HG03064 (cell line): ENCODE results near the gene PLPP1.
A peak's percentile ranks its signal among the peaks of the same experiment; 100 is the strongest.
"Not testable (repeated sequence)": the region's sequence is repeated elsewhere in the genome, so short reads cannot be mapped to it uniquely, and the experiment has no call there.

Experiments
- ATAC-seq: cut with Tn5 transposase; IDR thresholded peaks from one replicate; pipeline ENCODE4 v1.9.1; 2021; ENCODE audit warnings: low read depth; ENCODE audit not compliant: unreplicated experiment

The PLPP1 gene

DNA sequence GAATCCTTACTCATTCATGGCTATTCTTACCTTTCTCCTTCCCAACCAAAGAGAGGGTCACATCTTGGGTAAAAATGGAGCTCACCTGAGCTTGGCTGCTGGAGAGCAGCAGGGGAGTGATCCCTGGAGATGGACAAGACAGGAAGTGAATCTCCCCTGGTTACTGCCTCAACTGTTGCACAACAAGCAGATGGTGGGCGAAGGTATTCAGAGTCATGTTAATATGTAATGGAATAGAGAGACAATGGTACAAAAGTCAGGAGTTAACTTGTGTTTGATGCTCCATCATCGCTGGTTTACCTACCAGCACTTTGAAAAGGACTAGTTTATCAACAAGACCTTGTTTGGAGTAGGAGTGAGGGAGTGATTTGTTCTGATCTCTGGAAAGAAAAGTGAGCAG is 13.0 kb upstream of the PLPP1 start:
- ATAC-seq: no peak

GRCh38 chr5:55546947-55547346 is 12.2 kb upstream of the PLPP1 start:
- no peak for ATAC-seq

- no peak for ATAC-seq
Observed at GRCh38 chr5:55544341-55544740, 9.6 kb upstream of the PLPP1 start.

GRCh38 chr5:55541056-55541635 is 6.4 kb upstream of the PLPP1 start:
- ATAC-seq: no peak

GRCh38 chr5:55540525-55540924 is 5.8 kb upstream of the PLPP1 start:
- no peak for ATAC-seq

- no peak for ATAC-seq
Observed at GRCh38 chr5:55540024-55540423, 5.3 kb upstream of the PLPP1 start.

GRCh38 chr5:55538661-55539060 is 3.9 kb upstream of the PLPP1 start:
- no peak for ATAC-seq

GRCh38 chr5:55537315-55537714 is 2.6 kb upstream of the PLPP1 start:
- not testable (repeated sequence) for ATAC-seq

- ATAC-seq: peak; percentile 3
Observed at GRCh38 chr5:55535199-55535905, 588 bp upstream of the PLPP1 start.

GRCh38 chr5:55533521-55534435 is 986 bp downstream of the PLPP1 start:
- peak; percentile 35 for ATAC-seq

DNA sequence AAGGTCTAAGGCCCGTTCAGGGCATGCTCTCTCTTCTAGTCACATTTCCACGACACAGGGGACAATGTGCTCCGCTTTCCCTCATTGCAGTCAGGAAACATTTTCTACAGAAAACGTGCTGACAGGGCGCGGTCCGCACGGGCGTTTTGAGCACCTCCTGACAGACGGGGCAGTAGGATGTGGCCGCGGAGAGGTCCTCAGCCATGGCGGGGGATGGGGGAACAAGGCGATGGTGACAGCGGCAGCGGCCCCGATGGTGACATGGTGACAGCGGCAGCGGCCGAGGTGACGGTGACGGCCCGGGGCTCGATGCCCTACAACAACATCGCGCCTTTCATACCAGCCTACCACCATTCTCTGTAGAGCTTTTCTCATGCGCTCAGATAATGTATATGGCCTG is 4.1 kb downstream of the PLPP1 start:
- no peak for ATAC-seq

- ATAC-seq: no peak
Observed at GRCh38 chr5:55524816-55525215, 9.9 kb downstream of the PLPP1 start.

DNA sequence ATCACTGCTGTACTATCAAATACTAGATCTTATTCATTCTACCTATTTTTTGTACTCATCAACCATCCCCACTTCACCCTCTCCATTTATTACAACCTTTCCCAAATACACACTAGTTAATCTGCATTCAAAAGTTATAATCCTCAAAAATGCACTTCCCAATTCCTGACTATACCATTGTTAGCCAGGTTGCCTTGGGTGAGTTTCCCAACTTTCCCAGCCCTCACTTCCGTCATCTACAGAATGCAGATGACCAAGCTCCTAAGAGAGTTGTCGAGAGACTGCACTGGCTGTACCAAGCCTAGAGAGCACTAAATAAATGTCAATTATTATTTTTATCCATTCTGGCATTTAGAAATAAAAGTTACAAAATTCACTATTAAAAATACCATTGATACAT is 11.5 kb downstream of the PLPP1 start:
- ATAC-seq: no peak

DNA sequence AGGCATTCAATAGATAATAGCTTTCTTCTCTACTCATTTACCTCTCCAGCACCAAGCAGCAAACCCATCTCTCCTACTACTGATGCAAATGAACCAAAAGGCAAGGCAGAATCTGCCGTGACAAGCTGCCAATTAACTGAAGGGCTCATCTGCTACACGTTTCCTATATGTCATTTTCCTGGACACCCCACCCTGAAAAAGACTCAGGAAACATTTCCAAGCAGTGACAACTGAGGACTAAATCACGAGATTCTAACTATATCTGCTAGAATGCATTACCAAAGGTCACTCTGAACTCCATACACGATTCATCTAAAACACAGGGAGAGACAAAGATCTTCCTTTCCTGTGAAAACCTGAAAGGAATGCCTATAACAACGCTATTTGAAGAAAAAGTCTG is 12.9 kb downstream of the PLPP1 start:
- no peak for ATAC-seq

DNA sequence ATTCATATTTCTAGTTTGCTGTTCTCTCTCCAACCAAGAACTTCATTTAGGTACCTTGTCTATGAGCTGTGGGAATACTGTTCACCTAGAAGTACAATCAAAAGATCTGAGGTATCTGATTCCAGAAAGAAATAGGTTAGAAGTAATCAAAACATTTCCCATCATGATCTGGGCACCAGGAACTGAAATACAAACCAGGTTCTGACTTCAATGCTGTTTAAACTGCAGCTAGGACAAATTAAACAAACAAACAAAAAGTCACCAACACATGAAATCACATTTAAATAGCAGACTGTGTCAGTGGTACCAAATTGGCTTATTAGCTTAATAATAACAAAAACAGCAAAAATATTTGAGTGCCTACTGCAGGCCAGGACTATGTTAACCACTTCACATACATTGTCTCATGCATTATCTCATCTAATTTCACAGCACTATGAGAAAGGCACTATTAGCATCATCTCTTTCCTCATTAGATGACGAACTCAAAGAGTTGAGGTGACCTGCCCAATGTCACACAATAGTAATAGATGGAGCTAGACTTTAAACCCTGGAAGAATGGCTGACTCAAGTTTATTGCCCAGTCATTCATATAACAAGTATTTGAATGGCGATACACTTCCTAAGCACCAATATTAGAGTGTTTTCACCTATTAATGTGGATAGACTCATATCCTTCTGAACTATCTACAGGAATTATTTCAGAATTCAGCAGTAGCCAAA is 14.5 kb downstream of the PLPP1 start:
- ATAC-seq: no peak

- ATAC-seq: no peak
Observed at GRCh38 chr5:55518831-55519390, 15.9 kb downstream of the PLPP1 start.

GRCh38 chr5:55517804-55518203 is 17.0 kb downstream of the PLPP1 start:
- ATAC-seq: no peak

- no peak for ATAC-seq
Observed at GRCh38 chr5:55511010-55511409, 23.8 kb downstream of the PLPP1 start.

GRCh38 chr5:55510523-55510880 is 24.3 kb downstream of the PLPP1 start:
- ATAC-seq: no peak

- no peak for ATAC-seq
Observed at GRCh38 chr5:55509796-55510522, 24.8 kb downstream of the PLPP1 start.
